Endothelial cell (in vitro differentiated cells): Measurements from ENCODE around the gene GPC5. TPM values are rescaled to one million over a fixed set of nuclear protein-coding genes. Genes with fewer than 3 reads are reported as not detected.

Experiments
- DNase-seq: peaks from one replicate; pipeline ENCODE4 v3.0.0; 2021; ENCODE audit warnings: low spot score
- H3K27ac Mint-ChIP-seq: one replicate; pipeline ENCODE4 v1.8.0; 2021; ENCODE audit warnings: mixed read lengths, inconsistent platforms; ENCODE audit not compliant: unreplicated experiment
- H3K27me3 Mint-ChIP-seq: one replicate; pipeline ENCODE4 v1.8.0; 2021; ENCODE audit warnings: mild to moderate bottlenecking, moderate library complexity, mixed read lengths, inconsistent platforms; ENCODE audit not compliant: unreplicated experiment
- H3K36me3 Mint-ChIP-seq: one replicate; pipeline ENCODE4 v1.8.0; 2021; ENCODE audit warnings: mild to moderate bottlenecking, low read depth, mixed read lengths, inconsistent platforms; ENCODE audit not compliant: unreplicated experiment
- H3K4me1 Mint-ChIP-seq: one replicate; pipeline ENCODE4 v1.8.0; 2021; ENCODE audit warnings: mild to moderate bottlenecking, mixed read lengths, inconsistent platforms; ENCODE audit not compliant: unreplicated experiment
- H3K4me3 Mint-ChIP-seq: one replicate; pipeline ENCODE4 v1.8.0; 2021; ENCODE audit warnings: mild to moderate bottlenecking, mixed read lengths, inconsistent platforms; ENCODE audit not compliant: unreplicated experiment
- H3K9me3 Mint-ChIP-seq: one replicate; pipeline ENCODE4 v1.8.0; 2021; ENCODE audit warnings: mixed read lengths, inconsistent platforms; ENCODE audit not compliant: unreplicated experiment
- CTCF ChIP-seq: fragments of 200-600 bp; sonication (generic); IDR thresholded peaks from one replicate; pipeline ENCODE4 v1.5.0; 2021; ENCODE audit warnings: antibody characterized with exemption; ENCODE audit not compliant: unreplicated experiment
- total RNA-seq: library from RNA; stranded (reverse); fragmentation: NEBNext Ultra II Directional; extraction: Animal tissue kit (Norgen Biotek cat#: 25700); gene quantifications from one replicate; pipeline ENCODE4 v1.2.1, GENCODE V29; 2021; ENCODE audit not compliant: unreplicated experiment

The GPC5 gene
- total RNA-seq, 1 donor from 2014 or later = not detected

- no peak for DNase-seq
- no peaks in the 10 kb centered on the region for H3K36me3 Mint-ChIP-seq
- H3K9me3 Mint-ChIP-seq = no peaks in the 10 kb centered on the region
- no peaks in the 10 kb centered on the region for H3K27me3 Mint-ChIP-seq
- no peak overlapping the region for H3K4me3 Mint-ChIP-seq
- H3K27ac Mint-ChIP-seq = no peak overlapping the region
- no peak for TF ChIP-seq CTCF
- H3K4me1 Mint-ChIP-seq = no peaks in the 10 kb centered on the region
Measured at GRCh38 chr13:92451060-92451459, 1052.6 kb downstream of the GPC5 start.

DNA sequence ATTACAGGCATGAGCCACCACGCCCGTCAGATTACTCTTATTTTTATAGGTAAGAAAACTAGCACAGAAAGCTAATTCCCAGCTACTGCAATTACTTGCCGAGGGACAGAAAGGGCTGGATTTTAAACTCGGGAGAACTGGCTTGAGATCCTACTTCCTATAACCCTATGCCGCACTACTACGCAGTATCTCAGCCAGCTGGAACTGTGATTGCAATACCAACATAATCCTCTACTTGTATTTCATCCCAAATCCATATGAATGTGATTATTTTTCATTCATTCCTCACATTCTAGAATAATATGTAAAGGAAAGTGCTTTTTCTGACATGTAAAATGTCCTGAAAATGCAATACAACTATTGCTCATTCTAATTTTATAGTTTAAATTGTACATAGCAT, 1054.4 kb downstream of the GPC5 start:
- Mint-ChIP-seq H3K27ac (no peak overlapping the region), H3K27me3 (no peaks in the 10 kb centered on the region)

DNA sequence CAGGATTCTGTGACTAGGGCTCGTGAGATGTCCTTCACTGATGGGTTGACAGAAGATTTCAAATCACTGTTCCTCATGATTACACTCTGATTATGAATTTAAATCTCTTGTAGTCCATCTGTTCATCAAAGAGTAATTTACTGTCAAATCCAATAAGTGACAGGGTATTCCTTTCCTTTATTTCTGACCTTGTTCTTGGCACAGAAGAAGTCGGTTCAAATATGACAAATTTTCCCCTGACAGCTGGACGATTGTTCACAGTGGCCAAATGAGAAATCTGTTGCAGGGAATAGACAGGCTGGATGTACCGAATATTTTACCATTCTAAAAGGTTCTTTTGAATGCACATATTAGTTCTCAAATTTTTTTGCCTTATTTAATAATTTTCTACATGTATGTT, 1060.9 kb downstream of the GPC5 start:
- H3K36me3 Mint-ChIP-seq = no peaks in the 10 kb centered on the region
- H3K27me3 Mint-ChIP-seq = no peaks in the 10 kb centered on the region
- no peak overlapping the region for H3K27ac Mint-ChIP-seq
- DNase-seq = no peak
- no peak for TF ChIP-seq CTCF
- H3K9me3 Mint-ChIP-seq = no peaks in the 10 kb centered on the region
- no peak overlapping the region for H3K4me3 Mint-ChIP-seq
- H3K4me1 Mint-ChIP-seq = no peaks in the 10 kb centered on the region

More for the DNA sequence above, 1054.4 kb downstream of the GPC5 start:
- no peaks in the 10 kb centered on the region for H3K36me3 Mint-ChIP-seq
- no peaks in the 10 kb centered on the region for H3K4me1 Mint-ChIP-seq
- DNase-seq = no peak
- no peaks in the 10 kb centered on the region for H3K9me3 Mint-ChIP-seq
- no peak for TF ChIP-seq CTCF
- H3K4me3 Mint-ChIP-seq = no peak overlapping the region

DNA sequence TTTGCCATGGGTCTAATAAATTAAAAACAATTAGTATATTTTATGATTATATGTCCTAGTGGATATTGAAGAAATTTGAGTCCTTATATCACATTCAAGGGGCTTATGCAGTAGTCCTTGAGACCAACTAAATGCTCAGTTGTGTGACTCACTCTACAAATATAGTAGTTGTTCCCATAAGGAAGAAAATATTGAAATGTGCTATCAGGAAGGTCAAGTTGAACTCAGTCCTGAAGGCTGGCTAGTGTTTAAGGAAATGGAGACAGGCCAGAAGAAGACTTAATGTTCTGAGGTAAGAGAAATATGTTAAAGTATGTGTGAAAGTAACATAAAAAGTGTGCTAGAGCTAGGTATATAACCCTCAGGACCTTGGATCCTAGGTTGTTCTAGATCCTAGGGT, 1062.1 kb downstream of the GPC5 start:
- no peaks in the 10 kb centered on the region for H3K4me1 Mint-ChIP-seq
- H3K27me3 Mint-ChIP-seq = no peaks in the 10 kb centered on the region
- H3K4me3 Mint-ChIP-seq = no peak overlapping the region
- TF ChIP-seq CTCF = no peak
- no peaks in the 10 kb centered on the region for H3K36me3 Mint-ChIP-seq
- no peak for DNase-seq
- no peak overlapping the region for H3K27ac Mint-ChIP-seq
- no peaks in the 10 kb centered on the region for H3K9me3 Mint-ChIP-seq

DNA sequence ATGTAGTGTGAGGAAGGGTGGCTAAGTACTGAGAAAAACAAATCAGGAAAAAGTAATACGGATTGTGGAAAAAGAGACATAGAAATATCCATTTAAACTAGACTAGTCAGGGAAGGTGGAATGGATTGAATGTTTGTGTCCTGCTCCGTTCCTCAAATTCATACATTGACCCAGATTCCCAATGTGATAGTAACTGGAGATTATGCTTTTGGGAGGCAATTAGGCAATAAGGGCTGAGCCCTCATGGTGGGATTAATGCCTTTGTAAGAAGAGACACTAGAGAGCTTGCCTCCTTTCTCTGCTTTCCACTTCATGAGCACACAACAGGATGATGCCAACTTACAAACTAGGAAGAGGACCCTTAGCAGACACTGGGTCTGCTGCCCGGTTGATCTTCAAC, 1063.0 kb downstream of the GPC5 start:
- Mint-ChIP-seq H3K9me3 (no peaks in the 10 kb centered on the region), H3K27me3 (no peaks in the 10 kb centered on the region), H3K36me3 (no peaks in the 10 kb centered on the region), H3K4me1 (no peaks in the 10 kb centered on the region), H3K27ac (no peak overlapping the region), H3K4me3 (no peak overlapping the region)
- TF ChIP-seq CTCF = no peak
- no peak for DNase-seq
